Vagina (tissue), 2 donors: Measurements from ENCODE around the gene GPC2.

ENCODE experiments used
- CTCF ChIP-seq, 3 experiments: fragments of 450-650 bp in 2 of 3; fragments of 200-600 bp in 1 of 3; sonication (generic) in 1 of 3; IDR thresholded peaks; one replicate each; pipeline ENCODE4 v1.5.1; 2017 to 2019; ENCODE audit warnings: antibody characterized with exemption in 3 of 3, mild to moderate bottlenecking in 2 of 3, moderate library complexity in 2 of 3
- POLR2AphosphoS5 ChIP-seq, 2 donors: sonication (generic); formaldehyde crosslinking; IDR thresholded peaks; one replicate each; pipeline ENCODE4 v1.9.0; 2017; ENCODE audit warnings: antibody characterized with exemption in 2 of 2, mild to moderate bottlenecking in 2 of 2, low read depth in 1 of 2; ENCODE audit not compliant: insufficient read depth in 1 of 2

DNA sequence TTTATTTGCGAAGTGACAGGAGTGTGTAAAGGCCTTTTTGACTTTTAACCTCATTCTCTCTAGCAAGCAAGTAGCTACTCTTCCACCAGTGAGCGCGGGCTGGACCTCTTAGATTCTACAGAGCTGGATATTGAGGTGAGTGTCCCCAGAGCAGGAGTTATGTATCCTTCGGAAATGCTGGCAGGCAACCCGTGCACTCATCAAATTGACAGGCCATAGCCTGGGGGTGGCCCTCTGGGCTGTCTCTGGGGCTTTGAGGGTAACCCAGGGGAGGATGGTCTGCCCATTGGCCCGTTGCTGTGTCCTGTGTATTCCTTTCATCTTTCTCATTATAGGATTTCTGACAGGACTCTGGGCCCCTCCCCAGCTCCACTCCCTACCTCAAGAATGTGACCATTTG lies 36.5 kb upstream of the GPC2 start:
- TF ChIP-seq POLR2AphosphoS5 (IDR thresholded peaks at IDR 0.05; ENCODE audit: insufficient read depth in 1 of 2, low read depth in 1 of 2) (no peak), CTCF (IDR thresholded peaks at IDR 0.05) (no peak)
